Measurements from ENCODE around the gene GJC2.
A peak's percentile ranks its signal among the peaks of the same experiment; 100 is the strongest.

The GJC2 gene

DNA sequence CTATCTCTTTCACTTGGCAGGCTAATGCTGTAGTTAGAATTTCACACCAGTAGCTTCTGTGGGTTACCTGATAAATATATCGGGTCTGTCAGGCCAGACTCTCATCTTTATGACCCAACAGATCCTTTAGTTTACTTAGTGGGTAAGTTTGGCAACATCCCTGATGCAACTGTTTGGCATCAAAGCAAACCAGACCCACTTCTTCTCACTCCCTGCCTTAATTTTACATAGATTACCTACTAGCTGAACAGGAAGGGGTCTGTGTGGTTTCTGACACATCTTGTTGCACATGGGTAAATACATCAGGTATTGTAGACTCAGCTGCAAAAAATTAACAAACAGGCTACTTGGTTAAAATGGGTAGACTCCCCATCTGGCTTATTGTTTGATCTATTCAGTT is 12.8 kb upstream of the GJC2 start:
- H3K27me3 Mint-ChIP-seq, result no peaks in the 10 kb centered on the region
- H3K4me3 Mint-ChIP-seq, result no peak overlapping the region
- no peak overlapping the region for H3K27ac Mint-ChIP-seq

DNA sequence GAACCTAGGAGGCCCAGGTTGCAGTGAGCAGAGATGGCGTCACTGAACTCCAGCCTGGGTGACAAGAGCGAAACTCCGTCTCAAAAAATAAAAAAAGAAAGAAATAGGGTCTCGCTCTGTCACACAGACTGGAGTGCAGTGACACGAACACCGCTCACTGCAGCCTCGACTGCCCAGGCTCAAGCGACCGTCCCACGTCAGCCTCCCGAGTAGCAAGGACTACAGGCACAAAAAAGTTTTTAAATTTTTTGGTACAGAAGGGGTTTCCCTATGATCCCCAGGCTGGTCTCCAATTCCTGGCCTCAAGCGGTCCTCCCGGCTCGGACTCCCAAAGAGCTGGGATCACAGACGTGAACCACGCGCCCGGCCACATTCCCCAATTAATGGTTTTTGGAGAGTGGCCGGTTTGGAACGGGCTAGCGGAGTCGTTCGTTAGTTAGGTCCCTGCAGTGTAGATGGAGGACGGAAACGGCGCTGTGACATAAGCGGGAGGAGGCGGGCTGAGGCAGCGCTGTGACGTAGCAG is 10.3 kb upstream of the GJC2 start:
- no peaks in the 10 kb centered on the region for H3K9me3 Mint-ChIP-seq
- H3K4me3 Mint-ChIP-seq, result peak overlapping the region; percentile 98
- H3K4me1 Mint-ChIP-seq, result peaks cover 31% of the 10 kb centered on the region
- H3K36me3 Mint-ChIP-seq, result no peaks in the 10 kb centered on the region
- no peaks in the 10 kb centered on the region for H3K27me3 Mint-ChIP-seq
- H3K27ac Mint-ChIP-seq, result peak overlapping the region; percentile 90

More for the DNA sequence above, 12.8 kb upstream of the GJC2 start:
- H3K9me3 Mint-ChIP-seq, result no peaks in the 10 kb centered on the region
- H3K36me3 Mint-ChIP-seq, result no peaks in the 10 kb centered on the region
- H3K4me1 Mint-ChIP-seq, result peaks cover 9% of the 10 kb centered on the region

DNA sequence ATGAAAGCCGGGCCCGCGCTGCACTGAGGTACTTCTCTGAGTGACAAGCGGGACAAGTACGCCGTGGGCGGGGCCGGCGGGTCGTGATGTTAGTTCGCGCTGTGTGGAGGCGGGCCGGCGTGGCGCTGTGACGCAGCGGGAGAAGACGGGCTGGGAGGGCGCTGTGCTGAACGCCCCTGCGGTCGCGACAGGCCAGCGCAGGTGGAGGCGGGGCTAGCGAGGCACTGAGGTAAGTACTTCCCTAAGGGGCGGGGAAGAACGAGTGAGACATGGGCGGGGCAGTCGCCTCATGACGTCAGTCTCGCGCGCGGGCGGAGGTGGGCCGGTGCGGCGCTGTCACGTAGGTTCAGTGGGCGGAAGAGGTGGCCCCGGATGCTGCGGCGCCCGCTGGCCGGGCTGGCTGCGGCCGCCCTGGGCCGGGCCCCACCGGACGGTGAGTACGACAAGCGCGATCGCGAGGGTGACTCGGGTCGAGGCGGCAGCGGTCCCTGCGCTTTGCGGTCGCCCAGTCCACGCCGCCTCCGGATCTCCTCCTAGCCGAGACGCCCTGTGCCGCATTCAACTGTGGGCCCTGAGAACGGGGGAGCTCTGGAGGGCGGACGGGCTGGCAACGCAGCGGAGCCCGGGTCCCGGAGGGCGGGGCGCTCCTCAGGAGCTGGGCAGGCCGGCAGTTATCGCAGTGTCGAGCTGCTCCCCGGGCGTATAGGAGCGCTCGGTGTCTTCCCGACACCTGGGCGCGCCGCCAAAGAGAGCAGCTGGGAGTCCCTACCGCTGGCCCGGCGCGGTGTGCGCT is 9.6 kb upstream of the GJC2 start, which contains the start of gene GUK1:
GUK1 (plus strand) TSS at position 349 of the 793 bp plus-strand sequence; CDS start at position 373, 24 bp downstream.
- peak within 1 kb of the TSS; percentile 93 for H3K27ac Mint-ChIP-seq
- no peaks in the 10 kb centered on the region for H3K27me3 Mint-ChIP-seq
- peak within 1 kb of the TSS; percentile 98 for H3K4me3 Mint-ChIP-seq
- H3K36me3 Mint-ChIP-seq, result no peaks in the 10 kb centered on the region
- H3K4me1 Mint-ChIP-seq, result peaks cover 31% of the 10 kb centered on the region
- H3K9me3 Mint-ChIP-seq, result no peaks in the 10 kb centered on the region

DNA sequence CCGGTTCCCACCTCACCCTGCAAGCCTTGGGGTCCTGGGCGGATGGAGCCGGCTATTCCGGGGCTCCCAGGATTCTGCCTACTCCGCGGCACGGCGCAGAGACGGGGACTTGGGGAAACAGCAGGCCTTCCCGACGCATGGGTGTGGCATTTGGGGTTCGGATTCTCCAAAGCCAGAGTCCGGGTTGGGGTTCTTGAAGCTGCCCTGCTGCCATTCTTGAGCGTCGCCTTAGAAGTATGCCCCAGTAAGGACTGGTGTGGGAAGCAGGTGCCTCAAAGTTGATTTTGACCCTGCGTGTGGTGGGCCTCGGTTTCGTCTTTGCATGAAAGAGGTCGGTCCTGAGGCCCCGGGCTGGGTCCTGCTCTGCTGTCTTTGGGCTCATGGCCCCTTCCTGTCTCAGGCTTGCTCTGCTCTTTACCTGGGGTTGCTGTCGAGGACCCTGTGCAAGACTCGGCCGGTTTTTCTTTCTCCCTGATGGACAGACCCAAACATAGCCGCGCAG is 9.0 kb upstream of the GJC2 start:
- H3K4me1 Mint-ChIP-seq, result peaks cover 31% of the 10 kb centered on the region
- no peaks in the 10 kb centered on the region for H3K36me3 Mint-ChIP-seq
- H3K27ac Mint-ChIP-seq, result peak overlapping the region; percentile 93
- no peaks in the 10 kb centered on the region for H3K9me3 Mint-ChIP-seq
- H3K27me3 Mint-ChIP-seq, result no peaks in the 10 kb centered on the region
- peak overlapping the region; percentile 98 for H3K4me3 Mint-ChIP-seq

DNA sequence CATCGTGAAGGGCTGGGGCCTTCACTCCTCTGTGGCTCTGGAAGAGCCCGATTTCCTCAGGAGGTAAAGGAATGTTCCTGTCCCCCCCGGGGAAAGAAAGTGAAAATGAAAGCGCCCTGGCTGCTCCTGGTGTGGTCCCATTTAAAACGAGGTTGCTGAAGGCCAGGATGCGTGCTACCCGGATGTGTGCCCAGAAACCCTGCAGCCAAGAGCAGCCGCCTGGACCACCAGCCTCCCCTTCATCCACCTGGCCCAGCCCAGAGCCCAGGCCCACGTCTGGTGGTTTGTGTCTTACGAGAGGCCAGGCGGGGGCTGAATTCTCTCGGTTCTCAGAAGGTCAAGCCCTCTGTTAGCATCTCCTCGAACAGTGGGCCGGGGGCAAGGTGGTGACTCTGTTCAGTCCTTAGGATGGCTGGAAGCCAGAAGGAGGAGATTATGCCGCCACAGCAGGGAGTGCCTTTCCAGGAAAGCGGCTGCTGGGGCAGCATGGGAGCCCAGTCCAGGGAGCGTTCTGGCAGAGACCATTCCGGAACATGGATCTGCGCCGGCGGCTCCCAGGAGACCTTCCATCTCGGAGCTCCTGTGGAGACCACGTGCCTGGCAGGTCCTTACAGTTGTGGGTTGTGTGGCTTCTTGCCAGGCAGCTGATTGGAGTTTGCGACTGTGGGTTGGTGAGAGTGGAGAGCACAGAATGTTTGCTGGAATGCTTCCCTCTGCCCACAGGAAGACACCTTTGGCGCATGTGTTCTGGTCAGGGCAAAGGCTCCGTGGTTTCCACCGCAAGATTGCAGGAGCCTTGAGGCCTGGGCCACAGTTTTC is 8.3 kb upstream of the GJC2 start:
- Mint-ChIP-seq H3K27ac (peak overlapping the region; percentile 93), H3K4me1 (peaks cover 31% of the 10 kb centered on the region), H3K27me3 (no peaks in the 10 kb centered on the region), H3K36me3 (no peaks in the 10 kb centered on the region), H3K4me3 (peak overlapping the region; percentile 98), H3K9me3 (no peaks in the 10 kb centered on the region)

DNA sequence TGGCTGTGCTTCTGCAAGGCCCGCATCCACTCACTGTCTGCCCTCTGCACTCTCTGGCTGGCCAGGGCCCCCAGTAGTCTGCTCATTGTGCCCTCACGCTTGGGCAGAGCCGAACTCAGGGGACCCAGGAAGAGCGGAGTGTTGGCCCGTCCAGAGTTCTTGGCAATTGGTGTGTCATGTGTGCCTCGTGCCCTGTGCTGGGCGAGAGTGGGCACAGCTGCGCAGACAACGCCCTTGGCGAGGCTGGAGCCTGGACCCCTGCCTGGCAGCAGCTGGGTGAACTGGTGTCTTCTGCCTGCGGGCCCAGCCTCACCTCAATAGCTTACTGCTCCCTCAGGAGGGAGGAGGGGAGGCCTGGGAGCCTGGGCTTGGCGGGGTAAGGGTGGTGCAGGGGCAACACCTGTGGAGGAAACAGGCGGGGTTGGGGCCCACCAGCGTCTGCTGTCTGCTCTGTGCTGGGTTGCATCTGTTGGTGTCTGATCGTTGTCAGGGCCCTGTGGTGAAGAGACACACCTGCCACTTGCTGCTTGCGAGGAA is 7.5 kb upstream of the GJC2 start:
- peaks cover 31% of the 10 kb centered on the region for H3K4me1 Mint-ChIP-seq
- H3K36me3 Mint-ChIP-seq, result no peaks in the 10 kb centered on the region
- peak overlapping the region; percentile 55 for H3K27ac Mint-ChIP-seq
- H3K4me3 Mint-ChIP-seq, result peak overlapping the region; percentile 98
- no peaks in the 10 kb centered on the region for H3K27me3 Mint-ChIP-seq
- no peaks in the 10 kb centered on the region for H3K9me3 Mint-ChIP-seq

DNA sequence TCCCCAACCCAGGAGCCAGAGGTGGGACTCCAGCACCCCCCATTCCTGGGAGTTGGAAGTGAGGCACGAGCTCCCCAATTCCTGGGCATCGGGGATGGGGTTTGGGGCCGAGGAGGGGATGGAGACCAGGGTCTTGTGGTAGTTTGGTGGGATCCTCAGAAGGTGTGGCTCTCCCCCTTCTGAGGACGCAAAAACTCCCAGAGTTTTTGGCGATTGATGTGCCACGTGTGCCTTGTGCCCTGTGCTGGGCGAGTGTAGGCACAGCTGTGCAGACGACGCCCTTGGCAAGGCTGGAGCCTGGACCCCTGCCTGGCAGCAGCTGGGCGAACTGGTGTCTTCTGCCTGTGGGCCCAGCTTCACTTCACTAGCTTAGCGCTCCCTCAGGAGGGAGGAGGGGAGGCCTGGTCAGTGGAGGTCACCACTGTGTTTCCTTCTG is 7.0 kb upstream of the GJC2 start:
- Mint-ChIP-seq H3K27ac (peak overlapping the region; percentile 55), H3K4me3 (peak overlapping the region; percentile 98), H3K4me1 (peaks cover 31% of the 10 kb centered on the region), H3K27me3 (no peaks in the 10 kb centered on the region), H3K36me3 (no peaks in the 10 kb centered on the region), H3K9me3 (no peaks in the 10 kb centered on the region)

DNA sequence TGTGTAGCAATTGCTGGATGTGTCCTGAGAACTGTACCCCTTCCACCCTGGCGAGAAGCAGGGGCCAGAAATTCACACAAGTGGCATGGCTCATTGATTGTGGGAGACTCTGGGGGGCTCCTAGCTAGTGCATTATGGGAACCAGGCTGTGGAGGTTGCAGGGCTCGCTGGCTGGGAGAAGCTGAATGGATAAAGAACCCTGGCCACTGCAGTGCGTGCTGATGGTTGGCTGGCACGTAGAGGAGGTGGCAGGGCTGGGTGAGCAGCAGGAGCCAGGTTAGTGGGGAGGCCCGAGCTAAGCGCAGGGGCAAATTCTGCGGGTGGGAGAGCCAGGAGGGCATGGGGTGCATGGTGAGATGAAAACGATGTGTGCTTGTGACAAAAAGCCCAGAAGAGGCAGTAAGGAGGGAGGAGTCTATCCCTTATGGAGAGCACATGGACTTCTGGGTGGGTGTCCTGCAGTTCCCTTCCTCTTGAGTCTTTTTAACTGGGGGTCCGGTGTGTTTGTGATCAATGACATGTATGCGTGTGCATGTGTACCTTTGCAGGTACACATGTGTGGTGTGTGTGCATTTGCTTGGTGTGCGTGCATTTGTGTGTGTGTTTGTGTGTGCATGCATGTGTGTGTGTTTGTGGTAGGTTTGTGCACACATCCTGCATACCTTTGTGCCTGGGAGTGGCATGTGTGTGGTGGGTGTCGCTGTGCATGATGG is 6.1 kb upstream of the GJC2 start:
- Mint-ChIP-seq H3K36me3 (no peaks in the 10 kb centered on the region), H3K4me1 (peaks cover 31% of the 10 kb centered on the region), H3K27ac (peak overlapping the region; percentile 51), H3K4me3 (peak overlapping the region; percentile 98), H3K27me3 (no peaks in the 10 kb centered on the region), H3K9me3 (no peaks in the 10 kb centered on the region)

DNA sequence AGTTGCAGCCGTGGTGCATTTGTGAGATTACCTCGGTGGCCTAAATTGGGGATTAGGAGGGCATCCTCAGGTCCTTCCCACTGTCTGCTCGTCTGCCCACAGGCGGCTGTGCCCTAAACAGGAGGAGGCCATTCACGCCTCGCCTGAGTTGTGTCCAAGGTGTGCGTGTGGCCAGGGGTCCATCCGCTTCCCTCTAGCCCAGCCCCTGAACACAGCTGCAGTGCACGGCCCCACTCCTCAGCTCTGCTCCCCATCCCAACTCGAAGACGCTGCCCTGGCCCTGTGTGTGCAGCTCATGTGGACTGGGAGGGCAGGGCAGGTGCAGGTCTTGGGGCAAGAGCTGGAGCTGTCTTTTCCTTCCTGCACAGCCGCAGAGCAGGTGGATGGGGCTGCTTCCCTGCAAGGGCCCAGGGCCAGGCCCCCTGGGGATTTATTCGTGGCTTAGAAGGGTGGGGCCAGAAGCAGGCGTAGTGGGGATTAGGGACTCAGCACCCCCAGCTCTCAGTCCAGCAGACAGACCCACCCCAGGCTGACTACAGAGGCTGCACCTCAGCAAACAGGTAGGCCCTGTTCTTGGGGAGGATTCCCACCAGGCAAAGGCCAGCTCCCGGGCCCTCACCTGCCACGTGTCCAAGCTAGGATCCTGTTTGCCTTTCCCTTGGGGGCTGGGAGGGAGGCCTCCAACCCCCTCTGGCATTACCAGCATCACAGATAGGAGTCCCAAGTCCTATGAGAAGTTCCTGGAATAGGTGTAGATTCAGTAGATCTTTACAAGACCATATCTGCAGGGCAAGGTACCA is 5.3 kb upstream of the GJC2 start:
- peaks cover 31% of the 10 kb centered on the region for H3K4me1 Mint-ChIP-seq
- peak overlapping the region; percentile 98 for H3K4me3 Mint-ChIP-seq
- H3K27me3 Mint-ChIP-seq, result no peaks in the 10 kb centered on the region
- H3K27ac Mint-ChIP-seq, result no peak overlapping the region
- H3K36me3 Mint-ChIP-seq, result no peaks in the 10 kb centered on the region
- H3K9me3 Mint-ChIP-seq, result no peaks in the 10 kb centered on the region

DNA sequence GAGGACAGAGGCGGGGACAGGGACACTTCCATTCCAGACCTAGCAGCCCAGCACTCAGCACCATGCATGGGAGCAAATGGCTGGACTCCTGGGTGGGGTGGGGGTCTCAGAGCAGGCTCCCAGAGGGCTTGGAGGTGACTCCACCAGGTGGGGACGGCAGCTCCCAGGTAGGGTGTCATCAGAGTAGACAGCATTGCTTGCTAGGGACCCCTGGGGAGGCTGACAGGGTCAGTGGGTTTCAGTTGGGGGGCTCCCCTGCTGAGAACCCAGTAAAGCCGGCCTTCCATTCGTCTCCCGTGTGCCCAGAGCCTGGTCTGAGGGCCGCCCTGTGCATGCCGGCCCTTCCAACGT is 4.8 kb upstream of the GJC2 start:
- no peak overlapping the region for H3K27ac Mint-ChIP-seq
- H3K36me3 Mint-ChIP-seq, result no peaks in the 10 kb centered on the region
- no peak overlapping the region for H3K4me3 Mint-ChIP-seq
- H3K4me1 Mint-ChIP-seq, result peaks cover 28% of the 10 kb centered on the region
- no peaks in the 10 kb centered on the region for H3K9me3 Mint-ChIP-seq
- no peaks in the 10 kb centered on the region for H3K27me3 Mint-ChIP-seq

DNA sequence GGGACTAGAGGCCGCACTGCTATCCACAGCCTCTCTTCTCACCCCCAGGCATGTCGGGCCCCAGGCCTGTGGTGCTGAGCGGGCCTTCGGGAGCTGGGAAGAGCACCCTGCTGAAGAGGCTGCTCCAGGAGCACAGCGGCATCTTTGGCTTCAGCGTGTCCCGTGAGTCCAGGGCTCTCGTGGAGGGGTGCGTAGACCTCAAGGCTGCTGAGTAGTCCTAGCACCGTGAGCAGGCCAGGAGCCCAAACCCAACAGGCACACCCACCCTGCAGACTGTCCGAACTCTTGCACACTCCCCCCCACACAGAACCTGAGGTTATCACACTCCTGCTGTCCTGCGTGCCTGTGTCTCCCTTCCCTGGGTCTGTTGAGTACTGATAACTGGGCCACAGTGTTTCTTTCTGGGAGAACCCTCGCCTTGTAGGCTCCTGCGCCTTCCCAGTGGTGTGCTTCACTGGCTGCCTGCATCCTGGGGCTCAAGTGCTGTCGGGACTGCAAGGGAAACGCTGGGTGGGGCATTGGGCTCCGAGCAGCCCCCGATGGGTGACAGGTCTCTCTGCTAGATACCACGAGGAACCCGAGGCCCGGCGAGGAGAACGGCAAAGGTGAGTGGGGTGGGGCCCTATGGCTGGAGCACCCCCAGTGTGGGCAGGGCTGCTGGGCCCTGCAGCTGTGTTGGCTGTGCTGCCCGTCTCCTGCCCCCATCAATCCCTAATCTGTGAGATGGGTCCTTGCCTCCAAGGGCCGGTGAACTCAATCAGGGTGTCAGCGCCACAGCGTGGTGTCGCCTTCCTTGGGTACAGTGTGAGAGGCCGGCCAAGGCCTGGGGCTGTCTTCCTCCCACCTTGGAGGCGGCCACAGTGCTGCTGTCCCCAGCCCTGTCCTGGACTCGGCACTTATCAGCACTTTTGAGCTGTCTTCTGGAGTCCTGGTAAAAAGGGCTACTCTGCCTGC is 4.0 kb upstream of the GJC2 start:
- H3K27me3 Mint-ChIP-seq, result no peaks in the 10 kb centered on the region

DNA sequence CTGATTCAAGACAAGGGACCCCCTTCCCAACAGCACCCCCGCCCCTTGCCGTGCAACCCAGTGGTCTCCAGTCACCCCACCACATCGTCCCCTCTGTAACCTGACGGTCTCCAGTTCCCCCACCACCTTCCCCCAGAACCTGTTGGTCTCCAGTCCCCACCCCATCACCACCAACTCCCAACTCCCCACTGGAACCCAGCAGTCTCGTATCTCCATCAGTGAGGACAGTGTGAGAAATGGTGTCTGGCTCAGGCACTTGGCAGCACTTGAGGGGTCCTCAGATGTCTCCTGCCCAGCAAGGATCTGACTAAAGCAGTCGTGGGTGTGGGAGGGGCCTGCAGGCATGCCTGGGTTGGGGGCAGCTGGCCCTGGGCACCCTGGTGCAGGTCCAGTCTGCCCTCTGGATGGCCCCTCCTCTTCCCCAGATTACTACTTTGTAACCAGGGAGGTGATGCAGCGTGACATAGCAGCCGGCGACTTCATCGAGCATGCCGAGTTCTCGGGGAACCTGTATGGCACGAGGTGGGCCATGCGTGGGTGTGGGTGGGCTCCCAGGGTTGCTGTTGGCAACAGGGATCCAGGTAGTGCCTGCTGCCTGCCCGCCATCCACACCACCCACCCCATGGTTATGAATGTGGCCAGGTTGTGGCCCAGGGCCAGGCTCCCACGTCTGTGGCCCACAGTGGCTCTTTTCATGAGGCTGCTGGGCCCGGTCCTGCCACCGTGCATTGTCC is 3.1 kb upstream of the GJC2 start:
- H3K4me3 Mint-ChIP-seq, result no peak overlapping the region
- H3K27me3 Mint-ChIP-seq, result no peaks in the 10 kb centered on the region
- no peaks in the 10 kb centered on the region for H3K9me3 Mint-ChIP-seq
- H3K27ac Mint-ChIP-seq, result no peak overlapping the region
- H3K36me3 Mint-ChIP-seq, result no peaks in the 10 kb centered on the region
- peaks cover 26% of the 10 kb centered on the region for H3K4me1 Mint-ChIP-seq

More for the DNA sequence above, 4.0 kb upstream of the GJC2 start:
- H3K27ac Mint-ChIP-seq, result no peak overlapping the region
- peaks cover 28% of the 10 kb centered on the region for H3K4me1 Mint-ChIP-seq
- H3K9me3 Mint-ChIP-seq, result no peaks in the 10 kb centered on the region
- H3K36me3 Mint-ChIP-seq, result no peaks in the 10 kb centered on the region
- no peak overlapping the region for H3K4me3 Mint-ChIP-seq

DNA sequence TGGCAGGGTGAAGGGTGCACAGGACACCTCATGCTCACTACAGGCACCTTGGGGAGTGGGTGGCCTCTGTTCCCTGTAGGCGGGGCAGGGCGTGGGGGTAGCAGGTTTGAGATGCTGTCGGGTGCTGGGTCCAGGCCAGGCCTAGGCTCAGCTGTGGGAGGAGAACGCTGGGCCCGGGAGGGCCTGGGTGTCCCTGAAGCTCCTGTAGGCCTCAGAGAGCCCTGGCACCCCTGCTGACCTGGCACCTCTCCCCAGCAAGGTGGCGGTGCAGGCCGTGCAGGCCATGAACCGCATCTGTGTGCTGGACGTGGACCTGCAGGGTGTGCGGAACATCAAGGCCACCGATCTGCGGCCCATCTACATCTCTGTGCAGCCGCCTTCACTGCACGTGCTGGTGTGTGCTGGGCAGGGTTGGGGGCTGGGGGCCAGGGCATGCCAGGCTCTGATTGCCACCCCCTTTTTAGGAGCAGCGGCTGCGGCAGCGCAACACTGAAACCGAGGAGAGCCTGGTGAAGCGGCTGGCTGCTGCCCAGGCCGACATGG is 2.5 kb upstream of the GJC2 start:
- H3K4me1 Mint-ChIP-seq, result peaks cover 20% of the 10 kb centered on the region
- H3K36me3 Mint-ChIP-seq, result no peaks in the 10 kb centered on the region
- H3K9me3 Mint-ChIP-seq, result no peaks in the 10 kb centered on the region
- no peak overlapping the region for H3K27ac Mint-ChIP-seq
- H3K27me3 Mint-ChIP-seq, result no peaks in the 10 kb centered on the region
- H3K4me3 Mint-ChIP-seq, result no peak overlapping the region
